ENCODE data around the gene ADAR.

Gene ADAR

DNA sequence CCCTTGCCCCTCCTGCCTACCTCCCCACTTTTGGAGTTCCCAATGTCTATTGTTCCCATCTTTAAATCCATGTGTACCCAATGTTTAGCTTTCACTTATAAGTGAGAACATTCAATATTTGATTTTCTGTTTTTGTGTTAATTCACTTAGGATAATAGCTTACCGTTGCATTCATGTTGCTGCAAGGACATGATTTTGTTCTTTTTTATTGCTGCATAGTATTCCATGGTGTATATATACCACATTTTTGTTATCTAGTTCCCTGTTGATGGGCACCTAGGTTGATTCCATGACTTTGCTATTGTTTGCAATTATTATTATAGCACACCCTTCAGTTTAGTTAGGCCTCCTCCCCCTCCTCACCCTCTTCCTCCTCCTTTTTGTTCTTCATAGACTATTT, 33.5 kb upstream of the ADAR start:
- H3K9me3 ChIP-seq (ENCODE audit: insufficient read depth, low read length, severe bottlenecking): peaks cover 2% of the 10 kb centered on the region
- H3K4me2 ChIP-seq (ENCODE audit: insufficient read depth, low read length): no peak overlapping the region
- H3K79me2 ChIP-seq (ENCODE audit: insufficient read depth, low read length): no peaks in the 10 kb centered on the region
- H2AFZ ChIP-seq (ENCODE audit: low read depth, low read length): no peak overlapping the region
- peaks cover under 1% of the 10 kb centered on the region for H3K27me3 ChIP-seq (ENCODE audit: insufficient read depth, low read length, poor library complexity)
- H3K4me3 ChIP-seq (ENCODE audit: low read depth in 1 of 2, low read length in 2 of 2): no peak overlapping the region
- no peaks in the 10 kb centered on the region for H3K36me3 ChIP-seq (ENCODE audit: insufficient read depth, low read length)
- ATAC-seq (ENCODE audit: insufficient read depth, low read depth): no peak
- no peaks in the 10 kb centered on the region for H4K20me1 ChIP-seq (ENCODE audit: insufficient read depth, low read length)
- no peak for DNase-seq
- no peaks in the 10 kb centered on the region for H3K4me1 ChIP-seq (ENCODE audit: insufficient read depth, low read length)
- no peak overlapping the region for H3K27ac ChIP-seq (ENCODE audit: low read length)
- TF ChIP-seq EZH2 (IDR thresholded peaks at IDR 0.05; ENCODE audit: borderline replicate concordance, low read depth, low read length, severe bottlenecking) (no peak), CTCF (IDR thresholded peaks at IDR 0.05; ENCODE audit: borderline replicate concordance, extremely low read depth, low read length, poor library complexity, severe bottlenecking) (no peak)
- no peak overlapping the region for H3K9ac ChIP-seq (ENCODE audit: low read depth, low read length)

GRCh38 chr1:154639876-154640275, 31.9 kb upstream of the ADAR start:
- no peaks in the 10 kb centered on the region for H3K79me2 ChIP-seq (ENCODE audit: insufficient read depth, low read length)
- no peaks in the 10 kb centered on the region for H4K20me1 ChIP-seq (ENCODE audit: insufficient read depth, low read length)
- no peak overlapping the region for H3K9ac ChIP-seq (ENCODE audit: low read depth, low read length)
- H3K4me2 ChIP-seq (ENCODE audit: insufficient read depth, low read length): no peak overlapping the region
- peaks cover 2% of the 10 kb centered on the region for H3K9me3 ChIP-seq (ENCODE audit: insufficient read depth, low read length, severe bottlenecking)
- no peak for DNase-seq
- no peak overlapping the region for H2AFZ ChIP-seq (ENCODE audit: low read depth, low read length)
- H3K27ac ChIP-seq (ENCODE audit: low read length): no peak overlapping the region
- H3K4me1 ChIP-seq (ENCODE audit: insufficient read depth, low read length): no peaks in the 10 kb centered on the region
- no peak for ATAC-seq (ENCODE audit: insufficient read depth, low read depth)
- no peak overlapping the region for H3K4me3 ChIP-seq (ENCODE audit: low read depth in 1 of 2, low read length in 2 of 2)
- peaks cover 11% of the 10 kb centered on the region for H3K27me3 ChIP-seq (ENCODE audit: insufficient read depth, low read length, poor library complexity)
- TF ChIP-seq EZH2 (IDR thresholded peaks at IDR 0.05; ENCODE audit: borderline replicate concordance, low read depth, low read length, severe bottlenecking) (no peak), CTCF (IDR thresholded peaks at IDR 0.05; ENCODE audit: borderline replicate concordance, extremely low read depth, low read length, poor library complexity, severe bottlenecking) (no peak)
- H3K36me3 ChIP-seq (ENCODE audit: insufficient read depth, low read length): no peaks in the 10 kb centered on the region

DNA sequence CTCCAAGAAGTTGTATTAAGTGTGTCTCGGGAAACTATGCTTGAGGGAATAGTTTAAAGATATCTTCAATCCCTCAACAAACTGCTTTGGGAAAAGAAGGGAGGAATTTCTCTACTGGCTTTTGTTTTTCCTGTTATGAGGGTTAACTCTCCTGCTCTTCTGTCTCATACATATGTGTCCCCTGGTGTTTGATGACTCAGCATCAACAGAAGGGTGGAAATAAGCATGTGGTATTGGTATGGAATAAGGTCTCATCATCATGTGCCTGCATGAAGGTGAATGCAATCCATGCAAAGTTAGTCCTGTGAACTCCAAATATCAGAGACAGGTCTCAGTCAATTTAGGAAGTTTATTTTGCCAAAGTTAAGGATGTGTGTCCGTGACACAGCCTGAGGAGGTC, 27.2 kb upstream of the ADAR start:
- Histone ChIP-seq H3K27ac (ENCODE audit: low read length) (no peak overlapping the region), H3K79me2 (ENCODE audit: insufficient read depth, low read length) (no peaks in the 10 kb centered on the region), H3K4me1 (ENCODE audit: insufficient read depth, low read length) (no peaks in the 10 kb centered on the region), H3K36me3 (ENCODE audit: insufficient read depth, low read length) (no peaks in the 10 kb centered on the region), H3K9me3 (ENCODE audit: insufficient read depth, low read length, severe bottlenecking) (peaks cover 2% of the 10 kb centered on the region), H3K9ac (ENCODE audit: low read depth, low read length) (no peak overlapping the region), H4K20me1 (ENCODE audit: insufficient read depth, low read length) (no peaks in the 10 kb centered on the region), H3K4me3 (ENCODE audit: low read depth in 1 of 2, low read length in 2 of 2) (no peak overlapping the region), H3K4me2 (ENCODE audit: insufficient read depth, low read length) (no peak overlapping the region), H3K27me3 (ENCODE audit: insufficient read depth, low read length, poor library complexity) (peaks cover 17% of the 10 kb centered on the region), H2AFZ (ENCODE audit: low read depth, low read length) (no peak overlapping the region)
- ATAC-seq (ENCODE audit: insufficient read depth, low read depth) (no peak), DNase-seq (no peak)
- no peak for TF ChIP-seq EZH2 (IDR thresholded peaks at IDR 0.05; ENCODE audit: borderline replicate concordance, low read depth, low read length, severe bottlenecking)
- no peak for TF ChIP-seq CTCF (IDR thresholded peaks at IDR 0.05; ENCODE audit: borderline replicate concordance, extremely low read depth, low read length, poor library complexity, severe bottlenecking)

- Histone ChIP-seq H3K27ac (ENCODE audit: low read length) (no peak overlapping the region), H4K20me1 (ENCODE audit: insufficient read depth, low read length) (peaks cover 18% of the 10 kb centered on the region; the same call in 1 of the 2 replicates), H3K4me2 (ENCODE audit: insufficient read depth, low read length) (no peak overlapping the region), H3K36me3 (ENCODE audit: insufficient read depth, low read length) (peaks cover 8% of the 10 kb centered on the region; the same call in 1 of the 2 replicates), H3K9me3 (ENCODE audit: insufficient read depth, low read length, severe bottlenecking) (peaks cover 9% of the 10 kb centered on the region), H3K9ac (ENCODE audit: low read depth, low read length) (no peak overlapping the region), H3K4me1 (ENCODE audit: insufficient read depth, low read length) (peaks cover 27% of the 10 kb centered on the region), H3K27me3 (ENCODE audit: insufficient read depth, low read length, poor library complexity) (peaks cover 7% of the 10 kb centered on the region), H3K79me2 (ENCODE audit: insufficient read depth, low read length) (peaks cover 34% of the 10 kb centered on the region), H2AFZ (ENCODE audit: low read depth, low read length) (peak overlapping the region; percentile 100; the same call in 1 of the 2 replicates), H3K4me3 (ENCODE audit: low read depth in 1 of 2, low read length in 2 of 2) (no peak overlapping the region)
- DNase-seq: no peak
- no peak for ATAC-seq (ENCODE audit: insufficient read depth, low read depth)
- TF ChIP-seq CTCF (IDR thresholded peaks at IDR 0.05; ENCODE audit: borderline replicate concordance, extremely low read depth, low read length, poor library complexity, severe bottlenecking) (no peak), EZH2 (IDR thresholded peaks at IDR 0.05; ENCODE audit: borderline replicate concordance, low read depth, low read length, severe bottlenecking) (no peak)
Observed at GRCh38 chr1:154629675-154630073, 21.7 kb upstream of the ADAR start.

Measured in DND-41 (cell line).